ENCODE data around the gene HIGD1C. TPM values are rescaled to one million over a fixed set of nuclear protein-coding genes. Genes with fewer than 3 reads are reported as not detected.
A peak's percentile ranks its signal among the peaks of the same experiment; 100 is the strongest.

The HIGD1C gene
- total and polyA plus RNA-seq, 2 of the 8 experiments (the other 6 are each of a cell fraction or from before 2014, with no cell fraction given) = not detected

GRCh38 chr12:50922820-50923219, 29.5 kb upstream of the HIGD1C start:
- H4K20me1 ChIP-seq (replicated peaks in 1 of 2; ENCODE audit: control insufficient read depth in 1 of 2, insufficient read depth in 2 of 2, low read length in 2 of 2) = no peaks in the 10 kb centered on the region
- no peak overlapping the region for H4K8ac ChIP-seq (ENCODE audit: extremely low read depth, insufficient read depth, low read length)
- H3K27me3 ChIP-seq (replicated peaks in 1 of 4; ENCODE audit: control insufficient read depth in 3 of 4, extremely low read depth in 1 of 4, insufficient read depth in 3 of 4, low read length in 3 of 4) = no peaks in the 10 kb centered on the region
- no peak overlapping the region for H2BK20ac ChIP-seq (ENCODE audit: low read length)
- H3K9ac ChIP-seq (replicated peaks in 1 of 4; ENCODE audit: extremely low read depth in 1 of 4, low read depth in 3 of 4, low read length in 3 of 4) = no peak overlapping the region
- peaks cover 0 to 13% of the 10 kb centered on the region in 2 experiments; a peak in 2 of 4 replicates for H3K79me2 ChIP-seq (ENCODE audit: control insufficient read depth in 1 of 2, insufficient read depth in 2 of 2, low read length in 2 of 2)
- H3K23me2 ChIP-seq (ENCODE audit: low read depth, low read length) = peaks cover 4% of the 10 kb centered on the region
- ChIA-PET CTCF (ENCODE audit: partially characterized antibody) (interaction anchor here (0.5 to 0.6 kb wide), 2 partner anchors 61 to 73 kb away, joined by 3 to 6 read pairs; no protein-coding TSS in a partner anchor), POLR2A (ENCODE audit: partially characterized antibody) (no interaction called here)
- no peak overlapping the region for H2AFZ ChIP-seq (ENCODE audit: low read length)
- peaks cover 0 to 12% (median 8%) of the 10 kb centered on the region in 4 experiments; a peak in 6 of 7 replicates for H3K4me1 ChIP-seq (replicated peaks in 1 of 4; ENCODE audit: control insufficient read depth in 3 of 4, insufficient read depth in 4 of 4, low read length in 3 of 4)
- no peak overlapping the region for H3K56ac ChIP-seq (replicated peaks; ENCODE audit: insufficient read length, low read depth, low read length)
- H3K18ac ChIP-seq (ENCODE audit: extremely low read depth, low read length) = no peak overlapping the region
- H3K4me3 ChIP-seq (ENCODE audit: extremely low read depth in 1 of 4, insufficient read depth in 2 of 4, low read depth in 3 of 4, low read length in 4 of 4) = no peak overlapping the region
- H2BK12ac ChIP-seq (ENCODE audit: low read depth, low read length) = no peak overlapping the region
- H2AK5ac ChIP-seq (ENCODE audit: low read depth, low read length) = no peak overlapping the region
- no peak overlapping the region for H3K27ac ChIP-seq (ENCODE audit: low read depth, low read length)
- H2BK15ac ChIP-seq (ENCODE audit: low read length) = no peak overlapping the region
- DNase-seq (ENCODE audit: low read depth in 1 of 2, low spot score in 2 of 2) = no peak
- no peak for FAIRE-seq
- no peaks in the 10 kb centered on the region; a peak in 1 of 8 replicates for H3K36me3 ChIP-seq (ENCODE audit: control insufficient read depth in 2 of 4, insufficient read depth in 4 of 4, low read length in 3 of 4)
- H3K14ac ChIP-seq (ENCODE audit: insufficient read length) = no peak overlapping the region
- H3K9me3 ChIP-seq (ENCODE audit: insufficient read depth in 2 of 2, low read depth in 1 of 2, low read length in 1 of 2) = no peaks in the 10 kb centered on the region
- no peak overlapping the region for H2BK120ac ChIP-seq (replicated peaks; ENCODE audit: low read depth, low read length)
- no peak overlapping the region for H3K4ac ChIP-seq (replicated peaks; ENCODE audit: insufficient read length, low read depth, low read length)
- H4K5ac ChIP-seq (ENCODE audit: insufficient read length, low read depth, low read length) = no peak overlapping the region
- 61% methylated on average over 3 of the region's 3 CpGs; no CpG with 5 or more reads in 1 of the 2 experiments for WGBS, 2 experiments (ENCODE audit: extremely low coverage in 1 of 2, insufficient coverage in 1 of 2, insufficient read length in 1 of 2, insufficient replicate concordance in 2 of 2, low coverage in 1 of 2, low lambda C conversion rate in 2 of 2, missing lambda C conversion rate in 1 of 2)
- no peak overlapping the region for H2BK5ac ChIP-seq (ENCODE audit: low read depth, low read length)
- H3K23ac ChIP-seq (ENCODE audit: insufficient read length) = no peak overlapping the region
- TF ChIP-seq HDAC2 (IDR thresholded peaks at IDR 0.05; ENCODE audit: borderline replicate concordance in 1 of 2, low read depth in 2 of 2, low read length in 2 of 2) (no peak), CBX8 (IDR thresholded peaks at IDR 0.05; ENCODE audit: borderline replicate concordance, low read depth, low read length) (no peak), SIN3A (conservative IDR thresholded peaks at IDR 0.05 in 1 of 2, IDR thresholded peaks at IDR 0.05 in 1 of 2; ENCODE audit: low read depth in 1 of 2, low read length in 2 of 2) (no peak), CHD1 (IDR thresholded peaks at IDR 0.05; ENCODE audit: low read depth, low read length) (no peak), RBBP5 (IDR thresholded peaks at IDR 0.05; ENCODE audit: borderline replicate concordance, low read depth, low read length) (no peak), KDM5A (IDR thresholded peaks at IDR 0.05; ENCODE audit: low read length) (no peak), MAX (IDR thresholded peaks at IDR 0.05) (no peak), GTF2F1 (IDR thresholded peaks at IDR 0.05; ENCODE audit: borderline replicate concordance, low read depth, low read length) (no peak), TAF7 (optimal IDR thresholded peaks at IDR 0.05; ENCODE audit: borderline replicate concordance, low read depth, low read length) (no peak)
- H4K91ac ChIP-seq (replicated peaks; ENCODE audit: insufficient read length, low read length) = no peak overlapping the region
- H3K79me1 ChIP-seq (ENCODE audit: low read depth, low read length) = no peaks in the 10 kb centered on the region
- H3K4me2 ChIP-seq (ENCODE audit: insufficient read depth in 1 of 2, low read depth in 2 of 2, low read length in 2 of 2) = peak overlapping the region in 1 of 2 experiments; percentile 65; a peak in 1 of 4 replicates

Measured in H1 (cell line).